ENCODE data around the gene HCN2.

Gene HCN2

GRCh38 chr19:547836-548720 lies 41.6 kb upstream of the HCN2 start:
- TF ChIP-seq, protein P1, sequence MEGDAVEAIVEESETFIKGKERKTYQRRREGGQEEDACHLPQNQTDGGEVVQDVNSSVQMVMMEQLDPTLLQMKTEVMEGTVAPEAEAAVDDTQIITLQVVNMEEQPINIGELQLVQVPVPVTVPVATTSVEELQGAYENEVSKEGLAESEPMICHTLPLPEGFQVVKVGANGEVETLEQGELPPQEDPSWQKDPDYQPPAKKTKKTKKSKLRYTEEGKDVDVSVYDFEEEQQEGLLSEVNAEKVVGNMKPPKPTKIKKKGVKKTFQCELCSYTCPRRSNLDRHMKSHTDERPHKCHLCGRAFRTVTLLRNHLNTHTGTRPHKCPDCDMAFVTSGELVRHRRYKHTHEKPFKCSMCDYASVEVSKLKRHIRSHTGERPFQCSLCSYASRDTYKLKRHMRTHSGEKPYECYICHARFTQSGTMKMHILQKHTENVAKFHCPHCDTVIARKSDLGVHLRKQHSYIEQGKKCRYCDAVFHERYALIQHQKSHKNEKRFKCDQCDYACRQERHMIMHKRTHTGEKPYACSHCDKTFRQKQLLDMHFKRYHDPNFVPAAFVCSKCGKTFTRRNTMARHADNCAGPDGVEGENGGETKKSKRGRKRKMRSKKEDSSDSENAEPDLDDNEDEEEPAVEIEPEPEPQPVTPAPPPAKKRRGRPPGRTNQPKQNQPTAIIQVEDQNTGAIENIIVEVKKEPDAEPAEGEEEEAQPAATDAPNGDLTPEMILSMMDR (conservative IDR thresholded peaks at IDR 0.05; ENCODE audit: low read length), result no peak
- no peak for DNase-seq (ENCODE audit: low read depth)
- no peak overlapping the region for H3K4me3 ChIP-seq (ENCODE audit: low read length)

- no peak overlapping the region for H3K4me3 ChIP-seq (ENCODE audit: low read length)
- DNase-seq (ENCODE audit: low read depth), result no peak
- TF ChIP-seq, protein P1 (conservative IDR thresholded peaks at IDR 0.05; ENCODE audit: low read length), result no peak
Observed at GRCh38 chr19:548886-549830, 40.5 kb upstream of the HCN2 start.

- H3K4me3 ChIP-seq (ENCODE audit: low read length), result no peak overlapping the region
- TF ChIP-seq, protein P1 (conservative IDR thresholded peaks at IDR 0.05; ENCODE audit: low read length), result no peak
- no peak for DNase-seq (ENCODE audit: low read depth)
Observed at GRCh38 chr19:554817-555216, 34.9 kb upstream of the HCN2 start.

GRCh38 chr19:555474-555808 lies 34.2 kb upstream of the HCN2 start:
- DNase-seq (ENCODE audit: low read depth), result no peak
- H3K4me3 ChIP-seq (ENCODE audit: low read length), result no peak overlapping the region

GRCh38 chr19:556611-557382 lies 32.9 kb upstream of the HCN2 start:
- no peak for DNase-seq (ENCODE audit: low read depth)
- no peak overlapping the region for H3K4me3 ChIP-seq (ENCODE audit: low read length)
- TF ChIP-seq, protein P1 (conservative IDR thresholded peaks at IDR 0.05; ENCODE audit: low read length), result no peak

More at GRCh38 chr19:555474-555808, 34.2 kb upstream of the HCN2 start:
- TF ChIP-seq, protein P1 (conservative IDR thresholded peaks at IDR 0.05; ENCODE audit: low read length), result no peak

DNA sequence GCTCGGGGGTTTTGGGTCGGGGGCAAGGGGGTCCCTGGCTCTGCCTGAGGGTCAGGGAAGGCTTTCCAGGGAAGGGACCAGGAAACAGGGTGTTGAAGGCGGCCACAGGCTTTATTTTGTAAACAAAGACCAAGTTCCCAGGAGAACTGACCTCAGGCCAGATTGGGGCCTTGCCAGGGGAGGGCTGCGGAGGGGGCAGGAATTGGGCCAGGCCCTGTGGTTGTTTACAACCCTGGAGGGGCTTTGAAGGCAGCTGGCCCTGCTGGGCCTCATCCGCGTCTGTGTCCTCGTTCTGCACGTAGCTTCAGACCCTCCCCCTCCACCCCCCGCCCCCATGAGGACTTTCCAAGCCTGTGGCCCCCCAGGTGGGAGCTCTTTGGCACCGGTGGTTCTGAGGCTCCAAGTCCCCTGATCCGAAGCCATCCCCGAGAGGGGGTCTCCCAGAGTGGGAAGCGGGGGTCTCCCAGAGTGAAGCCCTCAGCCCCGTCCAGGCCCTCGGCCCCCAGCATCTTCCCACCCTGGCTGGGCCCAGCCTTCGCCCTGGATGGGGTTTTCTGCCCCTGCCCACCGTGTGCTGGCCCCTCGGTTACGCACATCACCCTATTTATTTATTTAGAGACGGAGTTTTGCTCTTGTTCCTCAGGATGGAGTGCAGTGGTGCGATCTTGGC lies 30.8 kb upstream of the HCN2 start:
- TF ChIP-seq, protein P1 (conservative IDR thresholded peaks at IDR 0.05; ENCODE audit: low read length), result no peak
- H3K4me3 ChIP-seq (ENCODE audit: low read length), result no peak overlapping the region
- DNase-seq (ENCODE audit: low read depth), result no peak

All from AG10803 (cell line).